Hematopoietic multipotent progenitor cell treated with erythropoietin and hydrocortisone succinate and interleukin-3 and kit ligand, for 4 days (in vitro differentiated cells): Measurements from ENCODE around the gene NBPF11.
"Not testable (repeated sequence)": the region's sequence is repeated elsewhere in the genome, so short reads cannot be mapped to it uniquely, and the experiment has no call there.

Source experiments
- DNase-seq: peaks from one replicate; pipeline ENCODE4 v3.0.0-alpha.2; 2015

The NBPF11 gene

GRCh38 chr1:148149050-148149815 lies 2.8 kb downstream of the NBPF11 start:
- not testable (repeated sequence) for DNase-seq

GRCh38 chr1:148147052-148147838 lies 4.8 kb downstream of the NBPF11 start:
- DNase-seq = not testable (repeated sequence)

DNA sequence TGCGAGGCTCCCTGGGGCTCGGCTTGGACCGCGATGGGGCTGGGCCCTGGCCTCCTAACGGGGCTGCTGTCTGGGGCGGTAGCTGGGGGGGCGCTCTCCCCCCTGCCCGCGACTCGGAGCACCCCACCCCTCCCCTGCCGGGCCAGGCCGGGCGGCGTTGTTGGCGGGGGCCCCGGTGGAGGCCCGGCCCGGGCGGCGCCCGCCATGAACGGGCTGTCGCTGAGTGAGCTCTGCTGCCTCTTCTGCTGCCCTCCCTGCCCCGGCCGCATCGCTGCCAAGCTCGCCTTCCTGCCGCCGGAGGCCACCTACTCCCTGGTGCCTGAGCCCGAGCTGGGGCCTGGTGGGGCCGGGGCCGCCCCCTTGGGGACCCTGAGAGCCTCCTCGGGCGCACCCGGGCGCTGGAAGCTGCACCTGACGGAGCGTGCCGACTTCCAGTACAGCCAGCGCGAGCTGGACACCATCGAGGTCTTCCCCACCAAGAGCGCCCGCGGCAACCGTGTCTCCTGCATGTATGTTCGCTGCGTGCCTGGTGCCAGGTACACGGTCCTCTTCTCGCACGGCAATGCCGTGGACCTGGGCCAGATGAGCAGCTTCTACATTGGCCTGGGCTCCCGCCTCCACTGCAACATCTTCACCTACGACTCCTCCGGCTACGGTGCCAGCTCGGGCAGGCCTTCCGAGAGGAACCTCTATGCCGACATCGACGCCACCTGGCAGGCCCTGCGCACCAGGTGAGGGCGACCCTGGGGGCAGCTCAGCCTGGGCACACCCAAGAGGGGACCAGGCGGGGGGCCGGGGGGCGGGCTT lies 5.7 kb downstream of the NBPF11 start:
- not testable (repeated sequence) for DNase-seq

DNA sequence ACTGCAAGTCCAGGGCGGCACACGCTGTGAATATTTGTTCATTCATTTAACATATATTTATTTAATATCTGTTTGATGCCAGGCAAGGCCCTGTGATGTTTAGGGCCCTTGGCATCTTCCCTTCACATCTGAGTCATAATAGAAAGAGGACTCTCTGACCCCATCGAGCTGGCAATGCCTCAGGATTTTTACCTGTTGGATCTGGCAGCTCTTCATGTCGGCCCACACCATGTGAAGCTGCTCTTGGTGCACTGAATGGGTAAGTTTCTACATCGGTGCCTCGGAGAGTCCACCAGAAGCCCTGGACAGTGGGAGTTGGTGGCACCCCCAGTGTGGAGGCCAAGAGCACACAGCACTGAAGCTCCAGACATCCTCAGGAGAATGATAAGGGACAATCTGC lies 8.9 kb downstream of the NBPF11 start:
- DNase-seq = not testable (repeated sequence)

DNA sequence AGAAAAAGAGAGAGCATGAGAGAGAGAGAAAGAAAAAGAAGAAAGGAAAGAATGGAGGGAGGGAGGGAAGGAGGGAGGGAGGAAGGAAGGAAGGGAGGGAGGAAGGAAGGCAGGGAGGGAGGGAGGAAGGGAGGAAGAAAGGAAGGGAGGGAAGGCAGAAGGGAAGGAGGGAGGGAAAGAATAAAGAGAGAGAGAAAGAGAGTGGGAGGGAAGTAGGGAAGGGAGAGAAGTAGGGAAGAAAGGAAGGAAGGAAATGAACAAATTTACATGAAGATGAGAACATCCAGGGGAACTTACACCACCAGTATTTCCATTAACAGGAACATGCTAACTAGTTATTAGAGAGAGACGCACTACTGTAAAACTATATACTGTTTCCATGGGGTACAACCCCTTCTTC lies 10.1 kb downstream of the NBPF11 start:
- DNase-seq = not testable (repeated sequence)

GRCh38 chr1:148138606-148139005 lies 13.5 kb downstream of the NBPF11 start:
- DNase-seq = not testable (repeated sequence)

DNA sequence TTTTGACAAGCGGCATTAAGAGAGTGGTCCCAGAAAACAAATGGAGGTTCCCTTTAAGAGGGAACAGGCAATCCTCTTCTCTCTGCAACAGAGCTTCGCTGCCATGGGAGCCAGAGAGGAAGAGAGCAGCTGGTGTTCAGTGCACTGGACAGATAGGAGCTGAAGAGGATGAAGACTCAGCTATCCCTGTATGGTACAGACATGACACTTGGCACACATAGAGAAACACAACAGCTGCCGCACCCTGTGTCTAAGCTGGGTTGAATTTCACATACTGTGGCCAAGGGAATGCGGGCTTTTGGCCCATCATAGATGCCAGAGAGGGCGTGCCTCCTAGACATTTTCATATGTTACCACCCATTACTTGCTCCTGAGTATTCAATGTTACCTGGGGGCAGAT lies 29.7 kb downstream of the NBPF11 start:
- DNase-seq = not testable (repeated sequence)

DNA sequence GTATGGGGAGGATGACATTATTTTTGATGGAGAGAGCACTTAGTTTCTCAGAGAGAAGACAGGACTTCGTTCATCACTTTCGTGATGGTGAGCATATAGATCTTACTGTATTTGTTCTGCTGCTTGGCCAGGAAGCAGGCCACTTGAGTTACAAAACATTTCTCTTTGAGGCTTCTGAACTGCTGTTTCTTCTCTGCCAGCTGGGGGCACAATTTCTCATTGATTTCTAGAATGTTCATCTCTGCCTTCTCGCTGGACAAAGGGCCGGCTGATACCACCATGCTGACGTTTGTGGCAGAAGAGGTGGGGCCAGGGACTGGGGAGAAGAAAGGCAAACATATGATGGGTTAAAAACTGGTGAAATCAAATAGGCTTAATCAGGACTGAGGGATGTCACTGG lies 31.7 kb downstream of the NBPF11 start:
- peak; percentile 50 for DNase-seq

DNA sequence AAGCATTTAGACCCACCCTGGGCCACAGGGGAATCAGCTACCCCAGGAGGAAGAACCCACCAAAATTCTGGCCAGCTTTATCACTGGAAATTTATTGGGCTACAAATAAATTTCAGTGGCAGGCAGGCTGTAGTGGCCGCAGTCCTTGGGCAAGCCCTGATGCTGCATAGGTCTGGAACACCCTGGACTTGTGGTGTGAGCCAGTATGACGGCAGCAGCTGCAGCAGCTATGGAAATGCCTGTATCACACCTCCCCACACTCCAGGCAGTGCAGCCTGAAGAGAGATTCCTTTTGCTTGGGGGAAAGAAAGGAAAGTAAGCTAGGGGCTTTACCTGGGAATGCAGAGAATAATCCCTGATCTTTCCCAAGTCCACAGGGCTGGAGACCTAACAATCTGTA lies 56.3 kb downstream of the NBPF11 start:
- not testable (repeated sequence) for DNase-seq

DNA sequence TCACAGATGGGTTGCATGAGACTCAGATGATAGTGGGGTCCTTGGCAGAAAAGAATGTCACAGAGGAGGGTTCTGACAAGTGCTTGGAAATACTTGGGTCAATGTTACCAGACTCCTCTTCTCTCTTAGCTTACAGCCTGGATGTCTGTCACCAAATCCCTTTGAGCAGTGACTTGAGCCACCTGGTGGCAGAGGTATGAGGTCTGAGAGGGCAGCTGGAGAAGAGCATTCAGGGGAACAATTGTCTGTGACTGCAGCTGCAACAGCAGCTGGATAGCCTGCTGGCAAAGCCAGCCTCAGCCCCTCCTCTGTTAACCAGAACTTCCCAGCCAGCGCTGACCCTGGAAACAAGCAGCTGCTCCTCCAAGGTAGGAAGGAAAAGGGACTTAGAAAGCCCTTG lies 65.9 kb downstream of the NBPF11 start:
- DNase-seq = not testable (repeated sequence)

- not testable (repeated sequence) for DNase-seq
Observed at GRCh38 chr1:148081205-148081604, 70.9 kb downstream of the NBPF11 start.

- not testable (repeated sequence) for DNase-seq
Observed at GRCh38 chr1:148078632-148079519, 73.2 kb downstream of the NBPF11 start.

- DNase-seq = not testable (repeated sequence)
Observed at GRCh38 chr1:148078090-148078489, 74.0 kb downstream of the NBPF11 start.

DNA sequence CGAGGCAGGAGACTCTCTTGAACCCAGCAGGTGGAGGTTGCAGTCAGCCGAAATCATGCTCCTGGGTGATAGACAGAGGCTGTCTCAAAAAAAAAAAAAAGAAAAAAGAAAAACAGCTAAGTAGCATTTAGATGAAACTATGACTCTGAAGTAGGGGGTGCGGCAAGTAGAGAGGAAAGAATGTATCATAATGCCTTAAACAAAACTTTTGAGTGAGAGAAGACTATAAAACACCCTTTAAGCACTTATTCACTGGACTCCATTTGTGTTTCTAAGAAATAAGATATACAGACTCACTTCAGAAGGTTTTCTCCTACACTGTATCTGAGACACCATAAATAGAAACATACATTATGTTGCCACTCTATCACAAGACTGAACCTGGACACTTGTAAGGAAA lies 74.6 kb downstream of the NBPF11 start:
- DNase-seq = not testable (repeated sequence)

DNA sequence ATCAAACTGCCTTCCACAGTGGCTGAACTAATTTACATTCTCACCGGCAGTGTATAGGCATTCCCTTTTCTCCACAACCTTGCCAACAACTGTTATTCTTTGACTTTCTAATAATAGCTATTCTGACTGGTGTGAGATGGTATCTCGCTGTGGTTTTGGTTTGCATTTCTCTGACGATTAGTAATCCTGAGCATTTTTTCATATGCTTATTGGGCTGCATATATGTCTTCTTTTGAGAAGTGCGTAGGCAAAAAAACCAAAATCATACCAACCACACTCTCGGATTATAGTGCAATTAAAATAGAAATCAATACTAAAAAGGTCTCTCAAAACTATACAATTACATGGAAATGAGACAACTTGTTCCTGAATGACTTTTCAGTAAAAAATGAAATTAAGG lies 78.7 kb downstream of the NBPF11 start:
- DNase-seq = not testable (repeated sequence)

- not testable (repeated sequence) for DNase-seq
Observed at GRCh38 chr1:148068606-148069005, 83.5 kb downstream of the NBPF11 start.

GRCh38 chr1:148068201-148068600 lies 83.9 kb downstream of the NBPF11 start:
- DNase-seq = not testable (repeated sequence)

DNA sequence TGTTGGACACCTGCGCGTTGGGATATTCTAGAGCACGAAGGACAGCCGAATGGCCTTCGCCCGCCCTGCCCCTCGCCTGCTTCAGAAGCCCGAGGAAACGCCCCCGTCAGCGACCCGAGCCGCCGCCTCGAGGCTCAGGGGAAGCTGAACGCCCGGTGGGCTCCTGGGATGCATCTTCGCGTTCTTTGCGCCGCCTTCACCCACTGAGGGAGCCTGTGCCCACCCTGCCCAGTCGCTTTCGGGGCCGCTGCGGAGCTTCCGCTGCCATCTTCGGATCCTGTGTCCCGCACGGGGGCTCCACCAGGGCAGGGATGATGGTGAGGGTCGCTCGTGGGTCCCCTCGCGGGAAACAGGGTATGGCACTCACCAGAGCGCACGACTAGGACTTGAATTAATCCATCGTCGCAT lies 91.8 kb downstream of the NBPF11 start:
- DNase-seq = peak; percentile 4

DNA sequence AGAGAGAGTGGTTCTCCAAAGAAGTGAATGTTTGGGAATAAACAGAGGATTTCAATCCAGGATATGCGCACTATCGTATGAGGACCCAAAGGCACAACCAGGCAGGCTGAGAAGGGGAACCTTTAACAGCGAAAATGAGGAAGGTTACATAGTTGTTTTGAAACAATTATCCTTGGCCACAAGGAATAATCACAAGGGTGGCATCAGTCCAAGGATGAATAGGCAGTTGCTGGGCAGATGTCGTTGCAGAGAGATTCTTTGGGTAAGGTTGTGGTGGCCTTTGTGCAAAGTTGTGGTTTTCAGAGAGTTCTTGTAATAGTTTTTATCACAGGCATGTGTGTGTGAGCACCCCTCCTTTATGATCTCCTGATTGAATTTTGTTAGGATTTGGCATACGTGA lies 94.7 kb downstream of the NBPF11 start:
- peak; percentile 75 for DNase-seq
